Measurements from ENCODE around the gene FOXJ2.
A peak's percentile ranks its signal among the peaks of the same experiment; 100 is the strongest.

Gene FOXJ2

GRCh38 chr12:8076366-8076765, 43.9 kb downstream of the FOXJ2 start:
- H3K4me1 ChIP-seq (ENCODE audit: low read length) = peaks cover 11% of the 10 kb centered on the region
- no peak overlapping the region for H3K9ac ChIP-seq (ENCODE audit: low read length)
- no peak overlapping the region for H3K27ac ChIP-seq (ENCODE audit: low read length)
- H3K9me3 ChIP-seq (replicated peaks; ENCODE audit: insufficient read depth, low read length) = no peaks in the 10 kb centered on the region
- H3K79me2 ChIP-seq (ENCODE audit: low read length) = peaks cover under 1% of the 10 kb centered on the region; the same call in 1 of the 2 replicates
- no peak overlapping the region for H3K4me3 ChIP-seq (ENCODE audit: low read length)
- H2AFZ ChIP-seq (ENCODE audit: low read length) = no peak overlapping the region
- H3K27me3 ChIP-seq (replicated peaks; ENCODE audit: insufficient read depth, low read length) = no peaks in the 10 kb centered on the region
- H3K4me2 ChIP-seq (ENCODE audit: low read depth, low read length) = no peak overlapping the region
- H4K20me1 ChIP-seq (ENCODE audit: insufficient read depth, low read length) = no peaks in the 10 kb centered on the region
- H3F3A ChIP-seq (ENCODE audit: insufficient read depth, low read length) = peaks cover 7% of the 10 kb centered on the region
- no peaks in the 10 kb centered on the region for H3K9me2 ChIP-seq (replicated peaks; ENCODE audit: insufficient read depth, low read length)
- H3K36me3 ChIP-seq (replicated peaks; ENCODE audit: insufficient read depth, low read length) = no peaks in the 10 kb centered on the region
- DNase-seq = no peak
- TF ChIP-seq EZH2 (optimal IDR thresholded peaks at IDR 0.05; ENCODE audit: low read depth, low read length) (no peak), EZH2phosphoT487 (IDR thresholded peaks at IDR 0.05; ENCODE audit: low read length) (no peak)
- TF ChIP-seq, protein P1, sequence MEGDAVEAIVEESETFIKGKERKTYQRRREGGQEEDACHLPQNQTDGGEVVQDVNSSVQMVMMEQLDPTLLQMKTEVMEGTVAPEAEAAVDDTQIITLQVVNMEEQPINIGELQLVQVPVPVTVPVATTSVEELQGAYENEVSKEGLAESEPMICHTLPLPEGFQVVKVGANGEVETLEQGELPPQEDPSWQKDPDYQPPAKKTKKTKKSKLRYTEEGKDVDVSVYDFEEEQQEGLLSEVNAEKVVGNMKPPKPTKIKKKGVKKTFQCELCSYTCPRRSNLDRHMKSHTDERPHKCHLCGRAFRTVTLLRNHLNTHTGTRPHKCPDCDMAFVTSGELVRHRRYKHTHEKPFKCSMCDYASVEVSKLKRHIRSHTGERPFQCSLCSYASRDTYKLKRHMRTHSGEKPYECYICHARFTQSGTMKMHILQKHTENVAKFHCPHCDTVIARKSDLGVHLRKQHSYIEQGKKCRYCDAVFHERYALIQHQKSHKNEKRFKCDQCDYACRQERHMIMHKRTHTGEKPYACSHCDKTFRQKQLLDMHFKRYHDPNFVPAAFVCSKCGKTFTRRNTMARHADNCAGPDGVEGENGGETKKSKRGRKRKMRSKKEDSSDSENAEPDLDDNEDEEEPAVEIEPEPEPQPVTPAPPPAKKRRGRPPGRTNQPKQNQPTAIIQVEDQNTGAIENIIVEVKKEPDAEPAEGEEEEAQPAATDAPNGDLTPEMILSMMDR (IDR thresholded peaks at IDR 0.05; ENCODE audit: low read length) = no peak

DNA sequence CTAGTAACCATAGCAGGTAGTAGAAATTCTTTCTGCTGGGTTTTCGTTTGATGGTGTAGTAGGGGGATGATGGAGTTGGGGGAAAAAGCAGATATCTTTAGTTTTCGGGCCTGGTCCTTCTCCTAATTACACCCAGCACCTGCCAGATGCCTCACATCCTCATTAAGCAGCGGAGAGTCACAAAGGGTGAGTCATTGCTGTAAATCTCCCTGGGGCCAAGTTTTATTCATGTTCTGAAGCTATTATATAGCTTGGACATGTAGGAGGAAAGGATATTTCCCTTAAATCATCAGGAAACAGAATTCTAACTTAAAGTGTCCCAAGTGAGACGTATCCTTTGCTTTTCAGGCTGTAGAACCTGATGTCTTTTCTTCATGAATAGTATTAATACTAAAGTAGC, 44.7 kb downstream of the FOXJ2 start:
- TF ChIP-seq, protein P1 (IDR thresholded peaks at IDR 0.05; ENCODE audit: low read length) = no peak
- Histone ChIP-seq H2AFZ (ENCODE audit: low read length) (no peak overlapping the region), H3K9ac (ENCODE audit: low read length) (no peak overlapping the region), H3F3A (ENCODE audit: insufficient read depth, low read length) (peaks cover 15% of the 10 kb centered on the region), H3K79me2 (ENCODE audit: low read length) (peaks cover 7% of the 10 kb centered on the region), H3K27me3 (replicated peaks; ENCODE audit: insufficient read depth, low read length) (no peaks in the 10 kb centered on the region), H3K4me2 (ENCODE audit: low read depth, low read length) (no peak overlapping the region), H3K4me3 (ENCODE audit: low read length) (no peak overlapping the region), H3K4me1 (ENCODE audit: low read length) (peaks cover 11% of the 10 kb centered on the region), H3K9me2 (replicated peaks; ENCODE audit: insufficient read depth, low read length) (no peaks in the 10 kb centered on the region), H3K27ac (ENCODE audit: low read length) (no peak overlapping the region), H4K20me1 (ENCODE audit: insufficient read depth, low read length) (no peaks in the 10 kb centered on the region), H3K9me3 (replicated peaks; ENCODE audit: insufficient read depth, low read length) (no peaks in the 10 kb centered on the region), H3K36me3 (replicated peaks; ENCODE audit: insufficient read depth, low read length) (no peaks in the 10 kb centered on the region)
- DNase-seq = no peak

DNA sequence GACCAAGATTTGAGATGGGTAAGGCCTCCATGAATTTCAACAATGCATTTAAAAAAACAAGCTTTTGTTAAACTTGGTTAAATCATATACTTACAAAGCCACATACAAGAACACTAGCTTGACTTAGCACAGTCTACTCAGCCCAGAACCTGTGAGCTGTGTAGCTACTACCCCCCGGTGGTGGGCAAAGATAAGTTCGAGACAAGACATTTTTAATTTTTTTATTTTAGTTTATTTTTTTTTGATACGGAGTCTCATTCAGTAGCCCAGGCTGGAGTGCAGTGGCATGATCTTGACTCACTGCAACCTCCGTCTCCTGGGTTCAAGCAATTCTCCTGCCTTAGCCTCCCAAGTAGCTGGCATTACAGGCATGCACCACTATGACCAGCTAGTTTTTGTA, 45.9 kb downstream of the FOXJ2 start:
- Histone ChIP-seq H3K9ac (ENCODE audit: low read length) (no peak overlapping the region), H3K4me1 (ENCODE audit: low read length) (peaks cover 11% of the 10 kb centered on the region), H3K27ac (ENCODE audit: low read length) (no peak overlapping the region), H3K9me2 (replicated peaks; ENCODE audit: insufficient read depth, low read length) (no peaks in the 10 kb centered on the region), H4K20me1 (ENCODE audit: insufficient read depth, low read length) (no peaks in the 10 kb centered on the region), H3K27me3 (replicated peaks; ENCODE audit: insufficient read depth, low read length) (no peaks in the 10 kb centered on the region), H3K4me2 (ENCODE audit: low read depth, low read length) (no peak overlapping the region), H3K4me3 (ENCODE audit: low read length) (no peak overlapping the region), H3K9me3 (replicated peaks; ENCODE audit: insufficient read depth, low read length) (no peaks in the 10 kb centered on the region), H2AFZ (ENCODE audit: low read length) (no peak overlapping the region), H3F3A (ENCODE audit: insufficient read depth, low read length) (peaks cover 23% of the 10 kb centered on the region), H3K79me2 (ENCODE audit: low read length) (peaks cover 19% of the 10 kb centered on the region), H3K36me3 (replicated peaks; ENCODE audit: insufficient read depth, low read length) (no peaks in the 10 kb centered on the region)
- TF ChIP-seq EZH2 (optimal IDR thresholded peaks at IDR 0.05; ENCODE audit: low read depth, low read length) = no peak
- TF ChIP-seq, protein P1 (IDR thresholded peaks at IDR 0.05; ENCODE audit: low read length) = peak; percentile 35
- TF ChIP-seq EZH2phosphoT487 (IDR thresholded peaks at IDR 0.05; ENCODE audit: low read length) = no peak
- DNase-seq = peak; percentile 69
